H1 (cell line): ENCODE measurements around the gene ASRGL1. TPM values are rescaled to one million over a fixed set of nuclear protein-coding genes. Genes with fewer than 3 reads are reported as not detected.
"Not testable (repeated sequence)": the region's sequence is repeated elsewhere in the genome, so short reads cannot be mapped to it uniquely, and the experiment has no call there.

Source experiments
- CTCF ChIA-PET: fragments of 300-600 bp; sonication (Branson Sonifier 250); formaldehyde crosslinking; loops from one replicate; lab custom pipeline; 2021; ENCODE audit not compliant: partially characterized antibody; lab: Charles Lee
- POLR2A ChIA-PET: fragments of 300-600 bp; sonication (Branson Sonifier 250); formaldehyde crosslinking; loops from one replicate; lab custom pipeline; 2021; ENCODE audit warnings: inconsistent platforms; ENCODE audit not compliant: partially characterized antibody; lab: Charles Lee
- DNase-seq, 2 experiments: peaks; one replicate each; pipeline versions ENCODE4 v3.0.0 to v3.0.0-alpha.2; 2010 to 2022; ENCODE audit warnings: low spot score in 2 of 2, low read depth in 1 of 2, mixed read lengths in 1 of 2
- FAIRE-seq: peaks from 2 replicates; lab custom pipeline; 2011; peaks lifted over from hg19 to GRCh38; lab: Jason Lieb, UNC
- H2AFZ ChIP-seq: 2 replicates; pipeline ENCODE4 v1.8.1; 2012; ENCODE audit warnings: low read length, inconsistent platforms
- H2AK5ac ChIP-seq: 2 replicates; pipeline ENCODE4 v1.6.1; 2013; ENCODE audit warnings: low read depth, low read length
- H2BK120ac ChIP-seq: replicated peaks from 2 replicates; pipeline ENCODE3; 2013; ENCODE audit warnings: low read depth, low read length, inconsistent platforms
- H2BK12ac ChIP-seq: 2 replicates; pipeline ENCODE4 v1.6.1; 2013; ENCODE audit warnings: low read depth, low read length
- H2BK15ac ChIP-seq: 2 replicates; pipeline ENCODE4 v1.6.1; 2013; ENCODE audit warnings: low read length
- H2BK20ac ChIP-seq: 2 replicates; pipeline ENCODE4 v1.6.1; 2013; ENCODE audit warnings: low read length
- H2BK5ac ChIP-seq: 2 replicates; pipeline ENCODE4 v1.6.1; 2013; ENCODE audit warnings: low read depth, low read length
- H3K14ac ChIP-seq: 2 replicates; pipeline ENCODE4 v1.6.1; 2013; ENCODE audit warnings: inconsistent platforms; ENCODE audit not compliant: insufficient read length
- H3K18ac ChIP-seq: 2 replicates; pipeline ENCODE4 v1.6.1; 2013; ENCODE audit warnings: low read length; ENCODE audit errors: extremely low read depth
- H3K23ac ChIP-seq: 2 replicates; pipeline ENCODE4 v1.6.1; 2013; ENCODE audit warnings: inconsistent platforms; ENCODE audit not compliant: insufficient read length
- H3K23me2 ChIP-seq: 2 replicates; pipeline ENCODE4 v1.6.1; 2013; ENCODE audit warnings: low read depth, low read length
- H3K27ac ChIP-seq: 2 replicates; pipeline ENCODE4 v1.6.1; 2011; ENCODE audit warnings: low read depth, low read length, inconsistent platforms
- H3K27me3 ChIP-seq, 4 experiments: replicated peaks in 1 of 4; 1 replicate in 1 of 4; 2 replicates in 3 of 4; pipeline versions ENCODE4 v1.6.1 to v1.8.1; 2011 to 2013; ENCODE audit warnings: low read length in 3 of 4, mild to moderate bottlenecking in 3 of 4, inconsistent platforms in 2 of 4, mixed read lengths in 2 of 4, moderate library complexity in 1 of 4; ENCODE audit not compliant: control insufficient read depth in 3 of 4, insufficient read depth in 3 of 4; ENCODE audit errors: extremely low read depth in 1 of 4
- H3K36me3 ChIP-seq, 4 experiments: 2 replicates each; pipeline versions ENCODE4 v1.6.1 to v1.8.1; 2011 to 2013; ENCODE audit warnings: mild to moderate bottlenecking in 4 of 4, low read length in 3 of 4, moderate library complexity in 2 of 4, control low read depth in 1 of 4, inconsistent platforms in 1 of 4; ENCODE audit not compliant: insufficient read depth in 4 of 4, control insufficient read depth in 2 of 4
- H3K4ac ChIP-seq: replicated peaks from 2 replicates; pipeline ENCODE3; 2013; ENCODE audit warnings: low read length, low read depth, mixed read lengths, inconsistent platforms; ENCODE audit not compliant: insufficient read length
- H3K4me1 ChIP-seq, 4 experiments: replicated peaks in 1 of 4; 1 replicate in 1 of 4; 2 replicates in 3 of 4; pipeline versions ENCODE4 v1.6.1 to v1.8.1; 2011 to 2013; ENCODE audit warnings: low read length in 3 of 4, inconsistent platforms in 2 of 4, mixed read lengths in 1 of 4; ENCODE audit not compliant: insufficient read depth in 4 of 4, control insufficient read depth in 3 of 4
- H3K4me2 ChIP-seq, 2 experiments: 2 replicates each; pipeline versions ENCODE4 v1.6.1 to v1.8.1; 2011 to 2013; ENCODE audit warnings: low read depth in 2 of 2, low read length in 2 of 2, control low read depth in 1 of 2, inconsistent platforms in 1 of 2, mild to moderate bottlenecking in 1 of 2; ENCODE audit not compliant: insufficient read depth in 1 of 2
- H3K4me3 ChIP-seq, 4 experiments: fragments of 200-600, 300-600 bp in 1 of 4; sonication (generic), shearing (Covaris generic), sonication (Bioruptor Twin) in 1 of 4; 2 replicates each; pipeline versions ENCODE4 v1.5.1 to v1.8.1; 2011 to 2016; ENCODE audit warnings: low read length in 4 of 4, low read depth in 3 of 4, control low read depth in 2 of 4, inconsistent platforms in 2 of 4, mild to moderate bottlenecking in 2 of 4, mixed read lengths in 1 of 4, moderate library complexity in 1 of 4; ENCODE audit not compliant: insufficient read depth in 2 of 4; ENCODE audit errors: extremely low read depth in 1 of 4
- H3K56ac ChIP-seq: replicated peaks from 2 replicates; pipeline ENCODE3; 2013; ENCODE audit warnings: low read depth, mild to moderate bottlenecking, mixed read lengths, low read length, inconsistent platforms; ENCODE audit not compliant: insufficient read length
- H3K79me1 ChIP-seq: 2 replicates; pipeline ENCODE4 v1.6.1; 2013; ENCODE audit warnings: low read depth, low read length, control low read depth
- H3K79me2 ChIP-seq, 2 experiments: 2 replicates each; pipeline versions ENCODE4 v1.6.1 to v1.8.1; 2012 to 2013; ENCODE audit warnings: low read length in 2 of 2, mild to moderate bottlenecking in 2 of 2, inconsistent platforms in 1 of 2; ENCODE audit not compliant: insufficient read depth in 2 of 2, control insufficient read depth in 1 of 2
- H3K9ac ChIP-seq, 4 experiments: replicated peaks in 1 of 4; 1 replicate in 1 of 4; 2 replicates in 3 of 4; pipeline versions ENCODE4 v1.6.1 to v1.8.1; 2011 to 2013; ENCODE audit warnings: low read depth in 3 of 4, low read length in 3 of 4, control low read depth in 2 of 4, mild to moderate bottlenecking in 2 of 4, moderate library complexity in 2 of 4, inconsistent platforms in 1 of 4; ENCODE audit errors: extremely low read depth in 1 of 4
- H3K9me3 ChIP-seq, 2 experiments: 2 replicates each; pipeline versions ENCODE4 v1.6.1 to v1.8.1; 2012 to 2013; ENCODE audit warnings: mild to moderate bottlenecking in 2 of 2, moderate library complexity in 2 of 2, control low read depth in 1 of 2, inconsistent platforms in 1 of 2, low read depth in 1 of 2, low read length in 1 of 2, mixed read lengths in 1 of 2; ENCODE audit not compliant: insufficient read depth in 2 of 2
- H4K20me1 ChIP-seq, 2 experiments: replicated peaks in 1 of 2; 2 replicates each; pipeline versions ENCODE3 to v1.8.1; 2011 to 2013; ENCODE audit warnings: inconsistent platforms in 2 of 2, low read length in 2 of 2, mild to moderate bottlenecking in 1 of 2; ENCODE audit not compliant: insufficient read depth in 2 of 2, control insufficient read depth in 1 of 2
- H4K5ac ChIP-seq: 2 replicates; pipeline ENCODE4 v1.6.1; 2013; ENCODE audit warnings: low read length, low read depth, mixed read lengths, inconsistent platforms; ENCODE audit not compliant: insufficient read length
- H4K8ac ChIP-seq: 2 replicates; pipeline ENCODE4 v1.8.0; 2013; ENCODE audit warnings: mild to moderate bottlenecking, moderate library complexity, low read length, inconsistent platforms; ENCODE audit not compliant: insufficient read depth; ENCODE audit errors: extremely low read depth
- H4K91ac ChIP-seq: replicated peaks from 2 replicates; pipeline ENCODE3; 2013; ENCODE audit warnings: low read length, mixed read lengths, inconsistent platforms; ENCODE audit not compliant: insufficient read length
- WGBS, 2 experiments: shearing (Covaris generic) in 1 of 2; methylation state at CpG; one replicate each; pipeline versions ENCODE4 v1.1.6 to v1.1.7; 2013 to 2015; ENCODE audit warnings: low lambda C conversion rate in 2 of 2, mixed read lengths in 2 of 2, inconsistent platforms in 1 of 2, low coverage in 1 of 2, missing lambda C conversion rate in 1 of 2; ENCODE audit not compliant: insufficient replicate concordance in 2 of 2, insufficient coverage in 1 of 2, insufficient read length in 1 of 2; ENCODE audit errors: extremely low coverage in 1 of 2, missing lambda C conversion rate in 1 of 2; 5-methylcytosine and 5-hydroxymethylcytosine counted together
- polyA plus RNA-seq, 7 experiments: library from polyadenylated mRNA; depleted of rRNA in 3 of 7; stranded (reverse) in 5 of 7; unstranded in 2 of 7; fragments of >200 nt in 5 of 7; fragments of 200-250 nt in 2 of 7; gene quantifications; 1 replicate in 5 of 7; 2 replicates in 1 of 7; 4 replicates in 1 of 7; pipeline versions ENCODE4 v1.2.1 to v1.2.3, GENCODE V29; 2011 to 2013; ENCODE audit warnings: missing spikeins in 2 of 7, mixed read lengths in 2 of 7
- total RNA-seq: library from RNA; stranded (reverse); fragmentation: NEBNext Ultra II Directional; extraction: Animal tissue kit (Norgen Biotek cat#: 25700); gene quantifications from 2 replicates; pipeline ENCODE4 v1.2.1, GENCODE V29; 2021

ASRGL1 gene
- total and polyA plus RNA-seq, 2 of the 8 experiments (the other 6 are each of a cell fraction or from before 2014, with no cell fraction given), result 19.9 to 23.5 TPM

DNA sequence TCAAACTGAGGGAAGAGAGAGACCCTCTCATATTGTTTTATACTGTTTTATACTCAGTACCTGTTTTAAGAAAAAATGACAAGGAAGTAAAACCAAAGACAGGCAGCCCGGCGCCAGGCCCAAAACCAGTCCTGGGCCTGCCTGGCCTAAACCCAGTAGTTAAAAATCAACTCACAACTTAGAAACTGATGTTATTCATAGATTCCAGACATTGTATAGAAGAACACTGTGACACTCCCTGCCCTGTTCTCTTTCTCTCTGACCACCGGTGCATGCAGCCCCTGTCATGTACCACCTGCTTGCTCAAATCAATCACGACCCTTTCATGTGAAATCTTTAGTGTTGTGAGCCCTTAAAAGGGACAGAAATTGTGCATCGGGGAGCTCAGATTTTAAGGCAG, 11.5 kb upstream of the ASRGL1 start:
- H2AK5ac ChIP-seq, H4K8ac ChIP-seq, H4K91ac ChIP-seq, H4K5ac ChIP-seq, H3K27me3 ChIP-seq, DNase-seq, H3K79me1 ChIP-seq, H2BK12ac ChIP-seq, H2BK15ac ChIP-seq, H3K56ac ChIP-seq, H3K9ac ChIP-seq, FAIRE-seq, H4K20me1 ChIP-seq, H2BK120ac ChIP-seq, H3K36me3 ChIP-seq, H3K23ac ChIP-seq, H3K9me3 ChIP-seq, H2BK20ac ChIP-seq, H3K4ac ChIP-seq, H3K27ac ChIP-seq, H3K4me1 ChIP-seq, H3K23me2 ChIP-seq, H2AFZ ChIP-seq, H3K79me2 ChIP-seq, H3K4me3 ChIP-seq, H3K18ac ChIP-seq, H3K14ac ChIP-seq, H2BK5ac ChIP-seq, H3K4me2 ChIP-seq, POLR2A ChIA-PET: not testable (repeated sequence)
- CTCF ChIA-PET, result interaction anchor here (0.6 to 2.6 kb wide), 11 partner anchors 8 to 205 kb away, joined by 3 to 7 read pairs (median 3); no protein-coding TSS in a partner anchor
- 92% methylated on average over 5 of the region's 5 CpGs; no CpG with 5 or more reads in 1 of the 2 experiments for WGBS, 2 experiments

- not testable (repeated sequence) for H2BK20ac ChIP-seq, H3K18ac ChIP-seq, H3K9me3 ChIP-seq, H2AFZ ChIP-seq, H3K27ac ChIP-seq, H4K5ac ChIP-seq, H3K79me2 ChIP-seq, DNase-seq, H2BK120ac ChIP-seq, H4K8ac ChIP-seq, H3K23me2 ChIP-seq, H2BK5ac ChIP-seq, H3K14ac ChIP-seq, H4K20me1 ChIP-seq, H3K4me1 ChIP-seq, H2AK5ac ChIP-seq, H3K36me3 ChIP-seq, H3K56ac ChIP-seq, H4K91ac ChIP-seq, H3K9ac ChIP-seq, H3K23ac ChIP-seq, H3K27me3 ChIP-seq, H3K4me3 ChIP-seq, H2BK15ac ChIP-seq, H3K4ac ChIP-seq, H2BK12ac ChIP-seq, H3K79me1 ChIP-seq, FAIRE-seq
- CTCF ChIA-PET, result interaction anchor here (0.6 to 2.6 kb wide), 3 partner anchors 14 to 875 kb away, joined by 3 to 7 read pairs (median 4); partner anchors contain the start of gene SCGB1D2
- POLR2A ChIA-PET, result interaction anchor here (0.7 kb wide), 1 partner anchor 131 kb away, joined by 3 read pairs; no protein-coding TSS in a partner anchor
- H3K4me2 ChIP-seq, result peak overlapping the region in 1 of 2 experiments; percentile 30; a peak in 1 of 4 replicates
- 36% methylated on average over 6 of the region's 6 CpGs; no CpG with 5 or more reads in 1 of the 2 experiments for WGBS, 2 experiments
These were observed 10.5 kb upstream of the ASRGL1 start for GRCh38 chr11:62326719-62327118.
